Natural killer cell (primary cell): ENCODE measurements around the gene MUC2. TPM values are rescaled to one million over a fixed set of nuclear protein-coding genes. Genes with fewer than 3 reads are reported as not detected.

Experiments used
- ATAC-seq, 3 donors: fragments of 150-1000 bp in 2 of 3; fragments of 200-7000 bp in 1 of 3; cut with Tn5 transposase; 1 replicate in 1 of 3; 2 replicates in 2 of 3; pipeline ENCODE4 v1.10.0; 2021; ENCODE audit warnings: mild to moderate bottlenecking in 2 of 3, moderate library complexity in 2 of 3
- DNase-seq, 2 donors: peaks; one replicate each; pipeline versions ENCODE4 v3.0.0 to v3.0.0-alpha.2; 2013 to 2021; ENCODE audit warnings: mixed read lengths in 1 of 2
- H3K27ac ChIP-seq: one replicate; pipeline ENCODE4 v1.5.1; 2013; ENCODE audit warnings: mild to moderate bottlenecking, low read length
- H3K27me3 ChIP-seq: one replicate; pipeline ENCODE4 v1.6.1; 2013; ENCODE audit warnings: low read length; ENCODE audit not compliant: control insufficient read depth, insufficient read depth
- H3K36me3 ChIP-seq: one replicate; pipeline ENCODE4 v1.6.1; 2013; ENCODE audit warnings: low read length; ENCODE audit not compliant: control insufficient read depth, insufficient read depth
- H3K4me1 ChIP-seq: one replicate; pipeline ENCODE4 v1.6.1; 2013; ENCODE audit warnings: low read length; ENCODE audit not compliant: control insufficient read depth, insufficient read depth
- H3K4me3 ChIP-seq: one replicate; pipeline ENCODE4 v1.5.1; 2013; ENCODE audit warnings: low read length
- H3K9me3 ChIP-seq: one replicate; pipeline ENCODE4 v1.6.1; 2013; ENCODE audit warnings: low read length; ENCODE audit not compliant: control insufficient read depth, insufficient read depth
- H3K27ac Mint-ChIP-seq, 2 donors: one replicate each; pipeline ENCODE4 v1.8.0; 2022; ENCODE audit warnings: mild to moderate bottlenecking in 2 of 2, mixed read lengths in 2 of 2, moderate library complexity in 1 of 2
- H3K27me3 Mint-ChIP-seq, 2 donors: one replicate each; pipeline ENCODE4 v1.8.0; 2022; ENCODE audit warnings: low read depth in 2 of 2, mixed read lengths in 2 of 2
- H3K36me3 Mint-ChIP-seq: one replicate; pipeline ENCODE4 v1.8.0; 2022; ENCODE audit warnings: mixed read lengths
- H3K4me1 Mint-ChIP-seq, 2 donors: one replicate each; pipeline ENCODE4 v1.8.0; 2022; ENCODE audit warnings: mixed read lengths in 2 of 2
- H3K4me3 Mint-ChIP-seq: one replicate; pipeline ENCODE4 v1.8.0; 2022; ENCODE audit warnings: mild to moderate bottlenecking, moderate library complexity, mixed read lengths
- H3K9me3 Mint-ChIP-seq, 2 donors: one replicate each; pipeline ENCODE4 v1.8.0; 2022; ENCODE audit warnings: mixed read lengths in 2 of 2
- WGBS: methylation state at CpG from one replicate; pipeline ENCODE4 v1.1.7; 2013; ENCODE audit warnings: missing lambda C conversion rate; ENCODE audit not compliant: insufficient coverage; 5-methylcytosine and 5-hydroxymethylcytosine counted together
- intact Hi-C: fragments of 100-400 bp; cut with micrococcal nuclease; formaldehyde crosslinking; loops from one replicate; pipeline ENCODE4 v1.14.2; 2022
- total RNA-seq, 4 donors: library from RNA; stranded (reverse); fragments of 120-200 nt in 1 of 4; gene quantifications; one replicate each; pipeline versions ENCODE4 v1.2.3 to v1.2.4, GENCODE V29; 2013 to 2022
- TF ChIP-seq, protein P1 (sequence below): fragments of 200-600 bp; IDR thresholded peaks from one replicate; pipeline ENCODE4 v1.8.0; 2022; ENCODE audit warnings: antibody characterized with exemption

MUC2 gene
- total RNA-seq, 3 donors from 2014 or later (not counting 1 experiment from before 2014, with no cell fraction given): not detected

GRCh38 chr11:1108246-1108900, 33.7 kb downstream of the MUC2 start:
- Histone ChIP-seq H3K9me3 (no peaks in the 10 kb centered on the region), H3K4me3 (no peak overlapping the region), H3K27me3 (no peaks in the 10 kb centered on the region), H3K36me3 (no peaks in the 10 kb centered on the region), H3K27ac (no peak overlapping the region), H3K4me1 (no peaks in the 10 kb centered on the region)
- Mint-ChIP-seq H3K36me3 (no peaks in the 10 kb centered on the region), H3K9me3 (no peaks in the 10 kb centered on the region), H3K27me3 (peaks cover 0 to 4% of the 10 kb centered on the region in 2 donors), H3K4me1 (no peaks in the 10 kb centered on the region), H3K27ac (no peak overlapping the region), H3K4me3 (no peak overlapping the region)
- ATAC-seq (no peak), DNase-seq (no peak)
- TF ChIP-seq, protein P1, sequence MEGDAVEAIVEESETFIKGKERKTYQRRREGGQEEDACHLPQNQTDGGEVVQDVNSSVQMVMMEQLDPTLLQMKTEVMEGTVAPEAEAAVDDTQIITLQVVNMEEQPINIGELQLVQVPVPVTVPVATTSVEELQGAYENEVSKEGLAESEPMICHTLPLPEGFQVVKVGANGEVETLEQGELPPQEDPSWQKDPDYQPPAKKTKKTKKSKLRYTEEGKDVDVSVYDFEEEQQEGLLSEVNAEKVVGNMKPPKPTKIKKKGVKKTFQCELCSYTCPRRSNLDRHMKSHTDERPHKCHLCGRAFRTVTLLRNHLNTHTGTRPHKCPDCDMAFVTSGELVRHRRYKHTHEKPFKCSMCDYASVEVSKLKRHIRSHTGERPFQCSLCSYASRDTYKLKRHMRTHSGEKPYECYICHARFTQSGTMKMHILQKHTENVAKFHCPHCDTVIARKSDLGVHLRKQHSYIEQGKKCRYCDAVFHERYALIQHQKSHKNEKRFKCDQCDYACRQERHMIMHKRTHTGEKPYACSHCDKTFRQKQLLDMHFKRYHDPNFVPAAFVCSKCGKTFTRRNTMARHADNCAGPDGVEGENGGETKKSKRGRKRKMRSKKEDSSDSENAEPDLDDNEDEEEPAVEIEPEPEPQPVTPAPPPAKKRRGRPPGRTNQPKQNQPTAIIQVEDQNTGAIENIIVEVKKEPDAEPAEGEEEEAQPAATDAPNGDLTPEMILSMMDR: no peak
- 90% methylated on average over 28 of the region's 29 CpGs for WGBS
- intact Hi-C loops: no loop called here

DNA sequence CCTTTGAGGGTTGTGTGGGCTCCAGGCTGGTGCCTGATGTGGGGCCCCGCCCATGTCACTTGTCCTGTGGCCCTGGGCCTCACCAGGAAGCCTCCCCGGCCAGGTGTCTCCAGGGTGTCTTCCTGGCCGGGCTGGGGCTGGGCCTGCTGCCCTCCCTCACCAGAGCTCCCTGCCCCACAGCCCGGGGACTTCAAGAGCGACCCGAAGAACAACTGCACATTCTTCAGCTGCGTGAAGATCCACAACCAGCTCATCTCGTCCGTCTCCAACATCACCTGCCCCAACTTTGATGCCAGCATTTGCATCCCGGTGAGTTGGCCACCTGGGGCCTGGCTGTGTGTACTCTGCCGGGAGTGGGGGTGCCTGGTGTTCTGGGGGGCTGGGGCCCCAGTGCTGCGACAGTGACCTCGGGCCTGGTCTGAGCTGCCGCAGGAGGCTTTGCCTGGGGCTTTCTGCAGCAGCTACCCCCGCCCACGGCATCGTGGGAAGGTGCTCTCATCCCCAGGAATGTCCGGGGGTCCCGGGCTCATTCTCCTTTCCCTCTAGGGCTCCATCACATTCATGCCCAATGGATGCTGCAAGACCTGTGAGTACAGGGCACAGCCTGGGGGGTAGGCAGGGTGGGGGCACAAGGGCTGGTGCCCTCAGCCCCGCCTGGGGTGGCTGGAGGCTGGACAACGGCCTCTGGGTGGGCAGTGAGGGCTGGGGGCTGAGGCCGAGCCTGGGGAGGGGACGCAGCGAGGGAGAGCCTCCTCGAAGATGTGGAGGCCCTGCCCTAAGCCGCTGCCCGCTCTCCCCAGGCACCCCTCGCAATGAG, 34.6 kb downstream of the MUC2 start:
- ATAC-seq (no peak), DNase-seq (no peak)
- no peaks in the 10 kb centered on the region for H3K4me1 ChIP-seq
- TF ChIP-seq, protein P1: no peak
- no peak overlapping the region for H3K27ac ChIP-seq
- WGBS: 84% methylated on average over 28 of the region's 28 CpGs
- Mint-ChIP-seq H3K27me3 (peaks cover 0 to 4% of the 10 kb centered on the region in 2 donors), H3K4me1 (no peaks in the 10 kb centered on the region), H3K27ac (no peak overlapping the region), H3K4me3 (no peak overlapping the region), H3K36me3 (no peaks in the 10 kb centered on the region), H3K9me3 (no peaks in the 10 kb centered on the region)
- no peaks in the 10 kb centered on the region for H3K36me3 ChIP-seq
- H3K9me3 ChIP-seq: no peaks in the 10 kb centered on the region
- H3K27me3 ChIP-seq: no peaks in the 10 kb centered on the region
- H3K4me3 ChIP-seq: no peak overlapping the region
- intact Hi-C loops: no loop called here

GRCh38 chr11:1109918-1110705, 35.4 kb downstream of the MUC2 start:
- H3K4me3 Mint-ChIP-seq: no peak overlapping the region
- intact Hi-C loops: no loop called here

More at GRCh38 chr11:1109918-1110705, 35.4 kb downstream of the MUC2 start:
- no peaks in the 10 kb centered on the region for H3K9me3 ChIP-seq
- ATAC-seq (no peak), DNase-seq (no peak)
- no peak overlapping the region for H3K27ac Mint-ChIP-seq
- peaks cover 0 to 4% of the 10 kb centered on the region in 2 donors for H3K27me3 Mint-ChIP-seq
- no peak overlapping the region for H3K27ac ChIP-seq
- H3K4me1 Mint-ChIP-seq: peaks cover 0 to 4% of the 10 kb centered on the region in 2 donors
- no peaks in the 10 kb centered on the region for H3K9me3 Mint-ChIP-seq
- H3K36me3 ChIP-seq: no peaks in the 10 kb centered on the region
- H3K36me3 Mint-ChIP-seq: no peaks in the 10 kb centered on the region
- H3K4me3 ChIP-seq: no peak overlapping the region
- H3K27me3 ChIP-seq: no peaks in the 10 kb centered on the region
- 94% methylated on average over 39 of the region's 39 CpGs for WGBS
- TF ChIP-seq, protein P1: no peak
- H3K4me1 ChIP-seq: no peaks in the 10 kb centered on the region
